Naive B cell (primary cell): ENCODE results near the gene TAS1R2. TPM values are rescaled to one million over a fixed set of nuclear protein-coding genes. Genes with fewer than 3 reads are reported as not detected.

Experiments
- ATAC-seq, 2 donors: fragments of 150-1000 bp; cut with Tn5 transposase; 2 replicates each; pipeline ENCODE4 v1.10.0; 2021; ENCODE audit warnings: low read depth in 2 of 2, mild to moderate bottlenecking in 2 of 2, moderate library complexity in 2 of 2
- DNase-seq: peaks from one replicate; pipeline ENCODE4 v3.0.0; 2022
- H3K27ac Mint-ChIP-seq, 6 donors: one replicate each; pipeline ENCODE4 v1.8.0; 2020 to 2022; ENCODE audit warnings: mild to moderate bottlenecking in 6 of 6, mixed read lengths in 6 of 6, moderate library complexity in 5 of 6, inconsistent platforms in 2 of 6
- H3K27me3 Mint-ChIP-seq, 3 donors: one replicate each; pipeline ENCODE4 v1.8.0; 2021 to 2022; ENCODE audit warnings: mixed read lengths in 3 of 3, mild to moderate bottlenecking in 1 of 3
- H3K36me3 Mint-ChIP-seq, 2 donors: one replicate each; pipeline ENCODE4 v1.8.0; 2020 to 2022; ENCODE audit warnings: mixed read lengths in 2 of 2, inconsistent platforms in 1 of 2, mild to moderate bottlenecking in 1 of 2
- H3K4me1 Mint-ChIP-seq, 3 donors: one replicate each; pipeline ENCODE4 v1.8.0; 2020 to 2022; ENCODE audit warnings: mixed read lengths in 3 of 3, inconsistent platforms in 1 of 3, mild to moderate bottlenecking in 1 of 3, moderate library complexity in 1 of 3
- H3K4me3 Mint-ChIP-seq, 8 donors: one replicate each; pipeline ENCODE4 v1.8.0; 2020 to 2022; ENCODE audit warnings: mild to moderate bottlenecking in 8 of 8, mixed read lengths in 8 of 8, moderate library complexity in 8 of 8, inconsistent platforms in 2 of 8
- H3K9me3 Mint-ChIP-seq, 7 donors: one replicate each; pipeline ENCODE4 v1.8.0; 2020 to 2022; ENCODE audit warnings: mixed read lengths in 7 of 7, mild to moderate bottlenecking in 5 of 7, inconsistent platforms in 2 of 7, moderate library complexity in 1 of 7
- polyA plus RNA-seq, 6 donors: library from polyadenylated mRNA; unstranded; fragments of 300-500 nt; fragmentation: Illumina TruSeq; gene quantifications; one replicate each; pipeline ENCODE4 v1.2.3, GENCODE V29; 2021; ENCODE audit warnings: low read depth in 6 of 6

TAS1R2 gene
- not detected for polyA plus RNA-seq

- H3K9me3 Mint-ChIP-seq: peaks cover 0 to 6% (median 3%) of the 10 kb centered on the region in 7 donors
- peaks cover 0 to 28% (median 19%) of the 10 kb centered on the region in 3 donors for H3K27me3 Mint-ChIP-seq
- no peak within 1 kb of the TSS for H3K4me3 Mint-ChIP-seq
- no peak within 1 kb of the TSS for H3K27ac Mint-ChIP-seq
- no peak for ATAC-seq
- peaks cover 0 to 9% of the 10 kb centered on the region in 2 donors for H3K36me3 Mint-ChIP-seq
- H3K4me1 Mint-ChIP-seq: no peaks in the 10 kb centered on the region
- no peak for DNase-seq
Measured at GRCh38 chr1:18859560-18859959, at the start of gene TAS1R2. TSS of gene TAS1R2 (minus strand) at chr1:18859660. CDS start at chr1:18859660, 0 bp downstream.

GRCh38 chr1:18907917-18908845 is 48.7 kb upstream of the TAS1R2 start:
- Mint-ChIP-seq H3K4me1 (peaks cover 30 to 42% (median 39%) of the 10 kb centered on the region in 3 donors), H3K36me3 (peaks cover 0 to 13% of the 10 kb centered on the region in 2 donors), H3K27me3 (no peaks in the 10 kb centered on the region), H3K27ac (peak overlapping the region; percentile 40 to 96 (median 86)), H3K9me3 (peaks cover 0 to 1% (median 0%) of the 10 kb centered on the region in 7 donors), H3K4me3 (peak overlapping the region; percentile 56 to 88 (median 78))
- DNase-seq (peak; percentile 55), ATAC-seq (peak; percentile 79 to 87)

- Mint-ChIP-seq H3K4me1 (peaks cover 28 to 45% (median 44%) of the 10 kb centered on the region in 3 donors), H3K27ac (peak overlapping the region; percentile 68 to 96 (median 86)), H3K4me3 (peak overlapping the region; percentile 15 to 88 (median 78)), H3K36me3 (peaks cover 0 to 13% of the 10 kb centered on the region in 2 donors), H3K27me3 (no peaks in the 10 kb centered on the region), H3K9me3 (peaks cover 0 to 1% (median 0%) of the 10 kb centered on the region in 7 donors)
- DNase-seq (peak; percentile 72), ATAC-seq (peak; percentile 20 to 23)
Measured at GRCh38 chr1:18907021-18907916, 47.8 kb upstream of the TAS1R2 start.

- Mint-ChIP-seq H3K4me3 (peak overlapping the region; percentile 91 to 98 (median 94)), H3K27me3 (no peaks in the 10 kb centered on the region), H3K36me3 (no peaks in the 10 kb centered on the region), H3K9me3 (no peaks in the 10 kb centered on the region), H3K4me1 (peaks cover 27 to 46% (median 41%) of the 10 kb centered on the region in 3 donors), H3K27ac (peak overlapping the region in 5 of 6 donors; percentile 55 to 99 (median 99))
- ATAC-seq: no peak
- DNase-seq: no peak
Measured at GRCh38 chr1:18903291-18903756, 43.9 kb upstream of the TAS1R2 start.

- no peaks in the 10 kb centered on the region for H3K36me3 Mint-ChIP-seq
- ATAC-seq: peak; percentile 93 to 96
- H3K27ac Mint-ChIP-seq: peak within 1 kb of the TSS; percentile 89 to 99 (median 99)
- no peaks in the 10 kb centered on the region for H3K9me3 Mint-ChIP-seq
- peaks cover 21 to 40% (median 35%) of the 10 kb centered on the region in 3 donors for H3K4me1 Mint-ChIP-seq
- peak; percentile 93 for DNase-seq
- H3K4me3 Mint-ChIP-seq: peak within 1 kb of the TSS; percentile 91 to 98 (median 94)
- no peaks in the 10 kb centered on the region for H3K27me3 Mint-ChIP-seq
Measured at GRCh38 chr1:18902523-18903290, 43.2 kb upstream of the TAS1R2 start, which contains the start of gene ALDH4A1. TSS of gene ALDH4A1 (minus strand) at chr1:18902555. CDS start at chr1:18902523, 32 bp downstream.

GRCh38 chr1:18901952-18902522 is 42.6 kb upstream of the TAS1R2 start:
- ATAC-seq (peak; percentile 9), DNase-seq (no peak)
- H3K4me3 Mint-ChIP-seq: peak overlapping the region; percentile 91 to 98 (median 94)
- no peaks in the 10 kb centered on the region for H3K36me3 Mint-ChIP-seq
- H3K4me1 Mint-ChIP-seq: peaks cover 14 to 33% (median 28%) of the 10 kb centered on the region in 3 donors
- no peaks in the 10 kb centered on the region for H3K9me3 Mint-ChIP-seq
- no peaks in the 10 kb centered on the region for H3K27me3 Mint-ChIP-seq
- peak overlapping the region; percentile 79 to 99 (median 92) for H3K27ac Mint-ChIP-seq

- peak overlapping the region; percentile 91 to 98 (median 94) for H3K4me3 Mint-ChIP-seq
- no peaks in the 10 kb centered on the region for H3K27me3 Mint-ChIP-seq
- no peaks in the 10 kb centered on the region for H3K9me3 Mint-ChIP-seq
- DNase-seq (no peak), ATAC-seq (no peak)
- H3K27ac Mint-ChIP-seq: peak overlapping the region; percentile 79 to 98 (median 90)
- no peaks in the 10 kb centered on the region for H3K36me3 Mint-ChIP-seq
- peaks cover 12 to 32% (median 22%) of the 10 kb centered on the region in 3 donors for H3K4me1 Mint-ChIP-seq
Measured at GRCh38 chr1:18901147-18901951, 41.9 kb upstream of the TAS1R2 start.

GRCh38 chr1:18900303-18900841 is 40.9 kb upstream of the TAS1R2 start:
- peaks cover 12 to 32% (median 21%) of the 10 kb centered on the region in 3 donors for H3K4me1 Mint-ChIP-seq
- H3K27me3 Mint-ChIP-seq: no peaks in the 10 kb centered on the region
- no peaks in the 10 kb centered on the region for H3K9me3 Mint-ChIP-seq
- no peaks in the 10 kb centered on the region for H3K36me3 Mint-ChIP-seq
- DNase-seq (no peak), ATAC-seq (no peak)
- peak overlapping the region in 1 of 8 donors; percentile 94 for H3K4me3 Mint-ChIP-seq
- H3K27ac Mint-ChIP-seq: peak overlapping the region in 1 of 6 donors; percentile 53

GRCh38 chr1:18899363-18900049 is 40.0 kb upstream of the TAS1R2 start:
- ATAC-seq: no peak
- peak overlapping the region in 1 of 6 donors; percentile 51 for H3K27ac Mint-ChIP-seq
- H3K4me3 Mint-ChIP-seq: peak overlapping the region in 2 of 8 donors; percentile 12 to 94
- peaks cover 12 to 36% (median 21%) of the 10 kb centered on the region in 3 donors for H3K4me1 Mint-ChIP-seq
- no peaks in the 10 kb centered on the region for H3K27me3 Mint-ChIP-seq
- H3K9me3 Mint-ChIP-seq: no peaks in the 10 kb centered on the region
- no peaks in the 10 kb centered on the region for H3K36me3 Mint-ChIP-seq
- DNase-seq: no peak

- Mint-ChIP-seq H3K36me3 (no peaks in the 10 kb centered on the region), H3K27me3 (no peaks in the 10 kb centered on the region), H3K4me3 (peak overlapping the region in 2 of 8 donors; percentile 4 to 94), H3K4me1 (peaks cover 10 to 31% (median 15%) of the 10 kb centered on the region in 3 donors), H3K9me3 (no peaks in the 10 kb centered on the region), H3K27ac (no peak overlapping the region)
- ATAC-seq (no peak), DNase-seq (no peak)
Measured at GRCh38 chr1:18898567-18898966, 39.1 kb upstream of the TAS1R2 start.

GRCh38 chr1:18895317-18895716 is 35.9 kb upstream of the TAS1R2 start:
- Mint-ChIP-seq H3K27ac (no peak overlapping the region), H3K4me1 (peaks cover 0 to 7% (median 0%) of the 10 kb centered on the region in 3 donors), H3K27me3 (no peaks in the 10 kb centered on the region), H3K4me3 (no peak overlapping the region), H3K36me3 (no peaks in the 10 kb centered on the region), H3K9me3 (no peaks in the 10 kb centered on the region)
- DNase-seq (no peak), ATAC-seq (no peak)
